Neural progenitor cell (in vitro differentiated cells): ENCODE measurements around the gene GATA2. TPM values are rescaled to one million over a fixed set of nuclear protein-coding genes. Genes with fewer than 3 reads are reported as not detected.

Experiments
- DNase-seq: peaks from one replicate; pipeline ENCODE4 v3.0.0-alpha.2; 2016; ENCODE audit warnings: low spot score
- H2AFZ ChIP-seq: fragments of 200-600 bp; sonication (generic); replicated peaks from 2 replicates; pipeline ENCODE4 v1.6.1; 2016; ENCODE audit warnings: antibody characterized with exemption
- H3F3A ChIP-seq: fragments of 200-600 bp; sonication (generic); 2 replicates; pipeline ENCODE4 v1.6.1; 2016; ENCODE audit warnings: antibody characterized with exemption, low read depth
- H3K27ac ChIP-seq: fragments of 200-600 bp; sonication (generic); 2 replicates; pipeline ENCODE4 v1.5.1; 2016; ENCODE audit warnings: mild to moderate bottlenecking
- H3K27me3 ChIP-seq: fragments of 200-600 bp; sonication (generic); 2 replicates; pipeline ENCODE4 v1.6.1; 2016; ENCODE audit warnings: mild to moderate bottlenecking, moderate library complexity
- H3K36me3 ChIP-seq: fragments of 200-600 bp; sonication (generic); 2 replicates; pipeline ENCODE4 v1.5.1; 2016
- H3K4me1 ChIP-seq: fragments of 200-600 bp; sonication (generic); 2 replicates; pipeline ENCODE4 v1.6.1; 2016; ENCODE audit warnings: mixed run types
- H3K4me2 ChIP-seq: fragments of 200-600 bp; sonication (generic); 2 replicates; pipeline ENCODE4 v1.6.1; 2016
- H3K4me3 ChIP-seq: fragments of 200-600 bp; sonication (generic); 2 replicates; pipeline ENCODE4 v1.5.1; 2016
- H3K79me2 ChIP-seq: fragments of 200-600 bp; sonication (generic); 2 replicates; pipeline ENCODE4 v1.6.1; 2016; ENCODE audit warnings: low read depth
- H3K9ac ChIP-seq: fragments of 200-600 bp; sonication (generic); 2 replicates; pipeline ENCODE4 v1.6.1; 2016
- H3K9me3 ChIP-seq: fragments of 200-600 bp; sonication (generic); 2 replicates; pipeline ENCODE4 v1.5.1; 2016; ENCODE audit warnings: low read depth
- H4K20me1 ChIP-seq: fragments of 200-600 bp; sonication (generic); 2 replicates; pipeline ENCODE4 v1.6.1; 2016; ENCODE audit warnings: low read depth
- H3K27ac Mint-ChIP-seq: 3 replicates; pipeline ENCODE4 v1.8.0; 2021; ENCODE audit warnings: mixed read lengths
- H3K27me3 Mint-ChIP-seq: 2 replicates; pipeline ENCODE4 v1.8.0; 2022; ENCODE audit warnings: low read depth, mild to moderate bottlenecking, inconsistent platforms, moderate library complexity, mixed read lengths; ENCODE audit not compliant: insufficient read depth
- H3K36me3 Mint-ChIP-seq: 3 replicates; pipeline ENCODE4 v1.8.0; 2021; ENCODE audit warnings: mixed read lengths
- H3K4me1 Mint-ChIP-seq: 3 replicates; pipeline ENCODE4 v1.8.0; 2021; ENCODE audit warnings: mixed read lengths
- H3K4me3 Mint-ChIP-seq: 3 replicates; pipeline ENCODE4 v1.8.0; 2021; ENCODE audit warnings: mild to moderate bottlenecking, moderate library complexity, mixed read lengths
- H3K9me3 Mint-ChIP-seq: 3 replicates; pipeline ENCODE4 v1.8.0; 2020; ENCODE audit warnings: mixed read lengths
- EZH2 ChIP-seq: fragments of 200-600 bp; sonication (generic); IDR thresholded peaks from 2 replicates; pipeline ENCODE4 v1.6.1; 2017; ENCODE audit warnings: antibody characterized with exemption, mild to moderate bottlenecking, moderate library complexity
- EZH2phosphoT487 ChIP-seq: fragments of 200-600 bp; sonication (generic); IDR thresholded peaks from 2 replicates; pipeline ENCODE4 v1.6.1; 2017; ENCODE audit warnings: antibody characterized with exemption
- total RNA-seq: library from RNA; depleted of rRNA; stranded (reverse); fragments of >200 nt; gene quantifications from 2 replicates; pipeline ENCODE4 v1.2.3, GENCODE V29; 2015; ENCODE audit warnings: low replicate concordance
- TF ChIP-seq, protein P1 (sequence below): fragments of 200-600 bp; sonication (generic); IDR thresholded peaks from 2 replicates; pipeline ENCODE4 v1.5.1; 2017; ENCODE audit warnings: antibody characterized with exemption, mild to moderate bottlenecking

GATA2 gene
- total RNA-seq, 1 donor from 2014 or later: not detected

DNA sequence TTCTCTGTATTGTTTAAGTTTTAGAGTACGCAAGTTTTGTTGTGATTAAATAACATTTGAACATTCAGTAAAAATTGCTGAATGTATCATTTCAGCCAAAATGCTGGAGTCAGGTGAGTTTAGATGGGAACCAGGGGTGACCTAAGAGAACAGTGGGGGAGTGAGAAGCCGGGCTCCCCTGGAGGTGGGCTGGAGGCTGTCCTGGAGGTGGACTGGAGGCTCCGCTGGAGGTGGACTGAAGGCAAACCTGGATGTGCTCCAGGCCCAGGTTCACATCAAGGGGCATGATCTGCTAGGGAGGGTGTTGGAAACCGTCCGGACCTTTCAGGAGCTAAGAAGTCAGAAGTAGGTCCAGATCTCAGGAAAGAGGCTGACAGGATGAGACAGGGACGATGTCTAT is 50.1 kb downstream of the GATA2 start:
- H3K4me3 ChIP-seq: no peak overlapping the region
- no peak overlapping the region for H3K27ac Mint-ChIP-seq
- no peak overlapping the region for H3K4me3 Mint-ChIP-seq
- H3K36me3 Mint-ChIP-seq: peaks cover 2% of the 10 kb centered on the region
- DNase-seq: no peak
- H3K4me1 ChIP-seq: no peaks in the 10 kb centered on the region
- peaks cover 9% of the 10 kb centered on the region for H3K9me3 Mint-ChIP-seq
- no peaks in the 10 kb centered on the region for H4K20me1 ChIP-seq
- TF ChIP-seq, protein P1, sequence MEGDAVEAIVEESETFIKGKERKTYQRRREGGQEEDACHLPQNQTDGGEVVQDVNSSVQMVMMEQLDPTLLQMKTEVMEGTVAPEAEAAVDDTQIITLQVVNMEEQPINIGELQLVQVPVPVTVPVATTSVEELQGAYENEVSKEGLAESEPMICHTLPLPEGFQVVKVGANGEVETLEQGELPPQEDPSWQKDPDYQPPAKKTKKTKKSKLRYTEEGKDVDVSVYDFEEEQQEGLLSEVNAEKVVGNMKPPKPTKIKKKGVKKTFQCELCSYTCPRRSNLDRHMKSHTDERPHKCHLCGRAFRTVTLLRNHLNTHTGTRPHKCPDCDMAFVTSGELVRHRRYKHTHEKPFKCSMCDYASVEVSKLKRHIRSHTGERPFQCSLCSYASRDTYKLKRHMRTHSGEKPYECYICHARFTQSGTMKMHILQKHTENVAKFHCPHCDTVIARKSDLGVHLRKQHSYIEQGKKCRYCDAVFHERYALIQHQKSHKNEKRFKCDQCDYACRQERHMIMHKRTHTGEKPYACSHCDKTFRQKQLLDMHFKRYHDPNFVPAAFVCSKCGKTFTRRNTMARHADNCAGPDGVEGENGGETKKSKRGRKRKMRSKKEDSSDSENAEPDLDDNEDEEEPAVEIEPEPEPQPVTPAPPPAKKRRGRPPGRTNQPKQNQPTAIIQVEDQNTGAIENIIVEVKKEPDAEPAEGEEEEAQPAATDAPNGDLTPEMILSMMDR: no peak
- TF ChIP-seq EZH2phosphoT487: no peak
- TF ChIP-seq EZH2: no peak
- no peak overlapping the region for H3K4me2 ChIP-seq
- H3K36me3 ChIP-seq: no peaks in the 10 kb centered on the region
- H3K27ac ChIP-seq: no peak overlapping the region
- H3F3A ChIP-seq: no peaks in the 10 kb centered on the region
- no peak overlapping the region for H2AFZ ChIP-seq
- H3K79me2 ChIP-seq: no peaks in the 10 kb centered on the region
- peaks cover 19% of the 10 kb centered on the region for H3K27me3 Mint-ChIP-seq
- H3K9ac ChIP-seq: no peak overlapping the region
- H3K27me3 ChIP-seq: peaks cover 8% of the 10 kb centered on the region
- no peaks in the 10 kb centered on the region for H3K4me1 Mint-ChIP-seq
- no peaks in the 10 kb centered on the region for H3K9me3 ChIP-seq

DNA sequence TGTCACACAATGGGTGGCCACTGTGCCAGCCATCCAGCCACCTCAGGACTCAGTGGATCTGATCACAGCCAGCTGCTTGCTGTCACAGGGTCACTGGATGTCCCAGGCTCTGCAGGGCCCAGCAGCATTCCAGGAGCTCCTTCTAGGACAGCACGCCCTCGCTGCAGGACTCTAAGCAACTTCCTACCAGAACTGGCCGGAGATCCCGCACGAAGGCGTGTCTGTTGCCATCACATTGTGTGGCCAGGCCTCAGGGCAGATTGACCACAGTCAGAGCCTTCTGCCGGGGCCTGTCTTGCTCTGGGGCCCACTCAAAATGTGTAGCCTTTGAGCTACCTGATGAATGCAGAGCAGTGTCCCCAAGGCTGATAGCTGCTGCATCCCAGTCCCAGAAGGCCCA is 50.9 kb downstream of the GATA2 start:
- no peak for DNase-seq
- H3K36me3 Mint-ChIP-seq: no peaks in the 10 kb centered on the region
- Histone ChIP-seq H3K9ac (no peak overlapping the region), H3K4me2 (no peak overlapping the region), H3K4me1 (no peaks in the 10 kb centered on the region), H2AFZ (no peak overlapping the region), H4K20me1 (no peaks in the 10 kb centered on the region), H3K9me3 (no peaks in the 10 kb centered on the region), H3F3A (no peaks in the 10 kb centered on the region), H3K79me2 (no peaks in the 10 kb centered on the region), H3K27me3 (peaks cover 8% of the 10 kb centered on the region), H3K4me3 (no peak overlapping the region), H3K27ac (no peak overlapping the region), H3K36me3 (no peaks in the 10 kb centered on the region)
- H3K4me1 Mint-ChIP-seq: no peaks in the 10 kb centered on the region
- H3K4me3 Mint-ChIP-seq: no peak overlapping the region
- peaks cover 15% of the 10 kb centered on the region for H3K27me3 Mint-ChIP-seq
- TF ChIP-seq EZH2 (no peak), EZH2phosphoT487 (no peak)
- TF ChIP-seq, protein P1: no peak
- no peak overlapping the region for H3K27ac Mint-ChIP-seq
- peaks cover 8% of the 10 kb centered on the region for H3K9me3 Mint-ChIP-seq

DNA sequence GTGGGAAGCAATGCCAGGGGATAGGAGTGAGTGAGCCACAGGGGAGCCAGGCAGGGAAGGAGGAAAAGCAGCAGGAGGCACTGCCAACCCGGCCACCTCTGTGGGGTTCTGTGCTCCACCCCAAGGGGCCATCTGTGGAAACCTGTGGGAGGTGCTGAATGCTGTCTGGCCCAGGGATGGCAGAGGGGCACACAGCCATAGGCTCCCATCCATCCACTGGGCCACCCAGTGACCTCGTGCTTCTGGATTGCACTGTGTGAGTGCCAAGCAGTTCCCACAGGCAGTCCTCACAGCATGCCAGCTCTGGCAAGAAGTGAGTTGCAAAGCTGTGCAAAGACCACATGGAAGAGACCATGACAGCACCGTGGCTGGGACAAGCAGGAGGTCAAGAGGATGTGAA is 53.8 kb downstream of the GATA2 start:
- Histone ChIP-seq H3K9ac (no peak overlapping the region), H3K4me2 (no peak overlapping the region), H3K4me3 (no peak overlapping the region), H3K27me3 (peaks cover 18% of the 10 kb centered on the region), H3K4me1 (peaks cover 5% of the 10 kb centered on the region), H3K9me3 (no peaks in the 10 kb centered on the region), H3K27ac (no peak overlapping the region), H2AFZ (no peak overlapping the region), H4K20me1 (no peaks in the 10 kb centered on the region), H3F3A (no peaks in the 10 kb centered on the region), H3K36me3 (no peaks in the 10 kb centered on the region), H3K79me2 (no peaks in the 10 kb centered on the region)
- DNase-seq: no peak
- Mint-ChIP-seq H3K9me3 (no peaks in the 10 kb centered on the region), H3K27me3 (peaks cover 7% of the 10 kb centered on the region), H3K4me3 (no peak overlapping the region), H3K27ac (no peak overlapping the region), H3K36me3 (no peaks in the 10 kb centered on the region), H3K4me1 (no peaks in the 10 kb centered on the region)
- no peak for TF ChIP-seq EZH2
- TF ChIP-seq, protein P1: no peak
